K562 (cell line): ENCODE measurements around the gene TACC3. TPM values are rescaled to one million over a fixed set of nuclear protein-coding genes. Genes with fewer than 3 reads are reported as not detected.

Experiments
- ARID1B ChIP-seq: fragments of 450-650 bp; IDR thresholded peaks from 2 replicates; pipeline ENCODE4 v1.6.1; 2016; ENCODE audit warnings: antibody characterized with exemption, mild to moderate bottlenecking, inconsistent platforms
- ARNT ChIP-seq, 2 experiments: fragments of 450-650 bp; IDR thresholded peaks; 2 replicates each; pipeline ENCODE4 v1.6.1; 2016; ENCODE audit warnings: mild to moderate bottlenecking in 1 of 2
- ATF1 ChIP-seq, 2 experiments: fragments of 450-650 bp in 1 of 2; IDR thresholded peaks; 2 replicates each; pipeline ENCODE4 v1.6.1; 2016; ENCODE audit warnings: missing compliant biosample characterization in 1 of 2, missing genetic modification characterization in 1 of 2
- CBFB ChIP-seq: sonication (generic); formaldehyde crosslinking; IDR thresholded peaks from 2 replicates; pipeline ENCODE4 v1.4.0; 2020; ENCODE audit warnings: mild to moderate bottlenecking, missing genetic modification reagents
- CSDE1 ChIP-seq, 2 experiments: fragments of 450-650 bp; IDR thresholded peaks; 2 replicates each; pipeline ENCODE4 v1.6.1; 2016; ENCODE audit warnings: mild to moderate bottlenecking in 1 of 2
- HDAC2 ChIP-seq: fragments of 450-650 bp; IDR thresholded peaks from 2 replicates; pipeline ENCODE4 v1.6.1; 2016; ENCODE audit warnings: mild to moderate bottlenecking
- HMGN3 ChIP-seq: IDR thresholded peaks from 2 replicates; pipeline ENCODE4 v1.6.1; 2011; ENCODE audit warnings: borderline replicate concordance, low read depth, mild to moderate bottlenecking, mixed read lengths, low read length; ENCODE audit not compliant: insufficient read length; ENCODE audit errors: extremely low read depth
- IRF2 ChIP-seq: sonication (generic); formaldehyde crosslinking; IDR thresholded peaks from 2 replicates; pipeline ENCODE4 v1.8.1; 2022; ENCODE audit warnings: mild to moderate bottlenecking, missing genetic modification reagents
- NONO ChIP-seq, 2 experiments: fragments of 200-400 bp in 1 of 2; fragments of 450-650 bp in 1 of 2; formaldehyde crosslinking in 1 of 2; IDR thresholded peaks; 2 replicates each; pipeline ENCODE4 v1.6.1; 2017; ENCODE audit warnings: low read depth in 2 of 2, mild to moderate bottlenecking in 2 of 2, moderate library complexity in 2 of 2, low read length in 1 of 2
- PHF21A ChIP-seq: fragments of 450-650 bp; IDR thresholded peaks from 2 replicates; pipeline ENCODE4 v1.6.1; 2017; ENCODE audit warnings: low read depth, borderline replicate concordance
- RB1 ChIP-seq: fragments of 450-650 bp; IDR thresholded peaks from 2 replicates; pipeline ENCODE4 v1.6.1; 2017; ENCODE audit warnings: low read depth, mild to moderate bottlenecking
- SMARCC2 ChIP-seq: fragments of 450-650 bp; IDR thresholded peaks from 2 replicates; pipeline ENCODE4 v1.6.1; 2017; ENCODE audit warnings: antibody characterized with exemption, moderate library complexity, mild to moderate bottlenecking, low read depth
- SNRNP70 ChIP-seq: fragments of 200-400 bp; formaldehyde crosslinking; optimal IDR thresholded peaks from 2 replicates; pipeline ENCODE3; 2017; ENCODE audit warnings: low read depth, low read length
- SP2 ChIP-seq: IDR thresholded peaks from 2 replicates; pipeline ENCODE4 v1.6.1; 2011; ENCODE audit warnings: mild to moderate bottlenecking, low read depth, low read length, moderate library complexity; ENCODE audit not compliant: poor library complexity, severe bottlenecking; ENCODE audit errors: extremely low read depth
- TAF1 ChIP-seq: IDR thresholded peaks from 2 replicates; pipeline ENCODE4 v1.6.1; 2011; ENCODE audit warnings: mild to moderate bottlenecking, low read length, moderate library complexity; ENCODE audit not compliant: insufficient read depth, control insufficient read depth, severe bottlenecking; ENCODE audit errors: extremely low read depth
- TBL1XR1 ChIP-seq, 2 experiments: IDR thresholded peaks; 2 replicates each; pipeline ENCODE4 v1.6.1; 2012; ENCODE audit warnings: improper control_type of control experiment in 2 of 2, low read length in 2 of 2, mild to moderate bottlenecking in 1 of 2
- THRAP3 ChIP-seq: fragments of 450-650 bp; IDR thresholded peaks from 2 replicates; pipeline ENCODE4 v1.6.1; 2016; ENCODE audit warnings: mild to moderate bottlenecking, inconsistent platforms, borderline replicate concordance
- YY1 ChIP-seq, 3 experiments: IDR thresholded peaks; 2 replicates each; pipeline ENCODE4 v1.6.1; 2011; ENCODE audit warnings: low read length in 2 of 3, mild to moderate bottlenecking in 2 of 3, moderate library complexity in 2 of 3, borderline replicate concordance in 1 of 3, control low read depth in 1 of 3, low read depth in 1 of 3; ENCODE audit not compliant: insufficient read depth in 3 of 3, insufficient replicate concordance in 2 of 3, control insufficient read depth in 1 of 3, insufficient read length in 1 of 3; ENCODE audit errors: extremely low read depth in 1 of 3
- ZFP30 ChIP-seq: fragments of 250-450 bp; sonication (Bioruptor Pico); IDR thresholded peaks from 2 replicates; pipeline ENCODE4 v1.8.0; 2022; ENCODE audit warnings: moderate library complexity, mild to moderate bottlenecking, inconsistent platforms, borderline replicate concordance
- ZNF507 ChIP-seq: conservative IDR thresholded peaks from 2 replicates; pipeline ENCODE4 v1.6.1; 2017; ENCODE audit warnings: missing genetic modification characterization, missing compliant biosample characterization
- polyA plus RNA-seq, 8 experiments: library from polyadenylated mRNA; depleted of rRNA in 4 of 8; stranded (reverse) in 5 of 8; unstranded in 3 of 8; fragments of >200 nt; fragmentation: Nextera tagmentation in 2 of 8; fragmentation: Illumina TruSeq in 1 of 8; extraction: Ambion mirVana in 2 of 8; extraction: Trizol in 1 of 8; gene quantifications; 2 replicates each; pipeline versions ENCODE4 v1.2.1 to v1.2.3, GENCODE V29; 2011 to 2014; ENCODE audit warnings: inconsistent platforms in 1 of 8, missing spikeins in 1 of 8
- total RNA-seq, 7 experiments: library from RNA; depleted of rRNA in 6 of 7; stranded (reverse); fragments of >200 nt in 6 of 7; fragmentation: Illumina TruSeq in 2 of 7; extraction: Trizol in 2 of 7; gene quantifications; 2 replicates each; pipeline versions ENCODE4 v1.2.1 to v1.2.3, GENCODE V29; 2011 to 2021; ENCODE audit warnings: low replicate concordance in 1 of 7
- TF ChIP-seq, protein P1 (sequence below): fragments of 450-650 bp; formaldehyde crosslinking; IDR thresholded peaks from 2 replicates; pipeline ENCODE4 v1.4.0; 2020; ENCODE audit warnings: mild to moderate bottlenecking, moderate library complexity
- TF ChIP-seq, protein P2 (sequence below): sonication (generic); formaldehyde crosslinking; IDR thresholded peaks from 2 replicates; pipeline ENCODE4 v1.8.0; 2022; ENCODE audit warnings: mild to moderate bottlenecking, missing genetic modification reagents

The TACC3 gene
- total and polyA plus RNA-seq, 9 of the 15 experiments (the other 6 are each of a cell fraction or from before 2014, with no cell fraction given) = 1.9 to 122 (median 55.6) TPM

DNA sequence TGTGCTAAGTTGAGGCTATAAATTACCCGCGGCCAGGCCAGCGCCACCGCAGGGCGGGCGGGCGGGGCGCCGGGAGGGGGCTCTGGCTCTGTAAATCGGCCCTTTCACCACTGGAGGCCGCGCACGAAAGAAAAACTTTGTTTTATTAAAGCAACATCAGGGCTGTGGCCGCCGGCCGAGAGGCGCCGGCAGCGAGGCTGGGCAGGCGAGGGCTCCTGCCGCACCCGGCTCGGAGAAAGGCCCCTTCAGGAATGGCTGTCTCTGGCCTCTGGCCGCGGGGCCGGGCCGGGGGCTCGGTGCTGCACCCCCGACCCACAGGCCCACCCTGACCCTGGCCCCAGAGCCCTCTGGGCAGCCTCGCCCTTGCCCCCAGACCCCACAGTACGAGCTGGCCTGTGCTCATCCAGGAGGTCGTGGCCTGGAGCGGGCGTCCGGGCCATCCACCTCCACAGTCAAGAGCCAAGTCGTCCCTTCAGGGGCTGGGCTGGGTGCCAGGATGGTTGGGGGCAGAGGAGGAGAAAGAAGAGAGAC is 42.3 kb downstream of the TACC3 start (continued):
- TF ChIP-seq, protein P1, sequence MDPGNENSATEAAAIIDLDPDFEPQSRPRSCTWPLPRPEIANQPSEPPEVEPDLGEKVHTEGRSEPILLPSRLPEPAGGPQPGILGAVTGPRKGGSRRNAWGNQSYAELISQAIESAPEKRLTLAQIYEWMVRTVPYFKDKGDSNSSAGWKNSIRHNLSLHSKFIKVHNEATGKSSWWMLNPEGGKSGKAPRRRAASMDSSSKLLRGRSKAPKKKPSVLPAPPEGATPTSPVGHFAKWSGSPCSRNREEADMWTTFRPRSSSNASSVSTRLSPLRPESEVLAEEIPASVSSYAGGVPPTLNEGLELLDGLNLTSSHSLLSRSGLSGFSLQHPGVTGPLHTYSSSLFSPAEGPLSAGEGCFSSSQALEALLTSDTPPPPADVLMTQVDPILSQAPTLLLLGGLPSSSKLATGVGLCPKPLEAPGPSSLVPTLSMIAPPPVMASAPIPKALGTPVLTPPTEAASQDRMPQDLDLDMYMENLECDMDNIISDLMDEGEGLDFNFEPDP = no peak
- TF ChIP-seq SNRNP70 (no peak), IRF2 (no peak), TAF1 (no peak), CSDE1 (IDR thresholded peaks at IDR 0.05) (no peak), THRAP3 (no peak), ATF1 (CRISPR knock-in tag; IDR thresholded peaks at IDR 0.05) (no peak), ATF1 (tag; IDR thresholded peaks at IDR 0.05) (no peak), SP2 (no peak), NONO (IDR thresholded peaks at IDR 0.05; ENCODE audit: low read depth in 2 of 2, low read length in 1 of 2) (no peak), TBL1XR1 (IDR thresholded peaks at IDR 0.05; ENCODE audit: low read length in 2 of 2) (no peak), ARNT (IDR thresholded peaks at IDR 0.05) (no peak), ARID1B (no peak), ZNF507 (tag) (no peak), CBFB (CRISPR knock-in tag) (no peak), HMGN3 (no peak), PHF21A (no peak), SMARCC2 (no peak), HDAC2 (no peak), ZFP30 (CRISPR knock-in tag) (no peak), RB1 (no peak), YY1 (IDR thresholded peaks at IDR 0.05; ENCODE audit: borderline replicate concordance in 1 of 3, control insufficient read depth in 1 of 3, extremely low read depth in 1 of 3, insufficient read depth in 3 of 3, insufficient read length in 1 of 3, insufficient replicate concordance in 2 of 3, low read depth in 1 of 3, low read length in 2 of 3) (peak in 1 of 3 experiments; percentile 15)
- TF ChIP-seq, protein P2, sequence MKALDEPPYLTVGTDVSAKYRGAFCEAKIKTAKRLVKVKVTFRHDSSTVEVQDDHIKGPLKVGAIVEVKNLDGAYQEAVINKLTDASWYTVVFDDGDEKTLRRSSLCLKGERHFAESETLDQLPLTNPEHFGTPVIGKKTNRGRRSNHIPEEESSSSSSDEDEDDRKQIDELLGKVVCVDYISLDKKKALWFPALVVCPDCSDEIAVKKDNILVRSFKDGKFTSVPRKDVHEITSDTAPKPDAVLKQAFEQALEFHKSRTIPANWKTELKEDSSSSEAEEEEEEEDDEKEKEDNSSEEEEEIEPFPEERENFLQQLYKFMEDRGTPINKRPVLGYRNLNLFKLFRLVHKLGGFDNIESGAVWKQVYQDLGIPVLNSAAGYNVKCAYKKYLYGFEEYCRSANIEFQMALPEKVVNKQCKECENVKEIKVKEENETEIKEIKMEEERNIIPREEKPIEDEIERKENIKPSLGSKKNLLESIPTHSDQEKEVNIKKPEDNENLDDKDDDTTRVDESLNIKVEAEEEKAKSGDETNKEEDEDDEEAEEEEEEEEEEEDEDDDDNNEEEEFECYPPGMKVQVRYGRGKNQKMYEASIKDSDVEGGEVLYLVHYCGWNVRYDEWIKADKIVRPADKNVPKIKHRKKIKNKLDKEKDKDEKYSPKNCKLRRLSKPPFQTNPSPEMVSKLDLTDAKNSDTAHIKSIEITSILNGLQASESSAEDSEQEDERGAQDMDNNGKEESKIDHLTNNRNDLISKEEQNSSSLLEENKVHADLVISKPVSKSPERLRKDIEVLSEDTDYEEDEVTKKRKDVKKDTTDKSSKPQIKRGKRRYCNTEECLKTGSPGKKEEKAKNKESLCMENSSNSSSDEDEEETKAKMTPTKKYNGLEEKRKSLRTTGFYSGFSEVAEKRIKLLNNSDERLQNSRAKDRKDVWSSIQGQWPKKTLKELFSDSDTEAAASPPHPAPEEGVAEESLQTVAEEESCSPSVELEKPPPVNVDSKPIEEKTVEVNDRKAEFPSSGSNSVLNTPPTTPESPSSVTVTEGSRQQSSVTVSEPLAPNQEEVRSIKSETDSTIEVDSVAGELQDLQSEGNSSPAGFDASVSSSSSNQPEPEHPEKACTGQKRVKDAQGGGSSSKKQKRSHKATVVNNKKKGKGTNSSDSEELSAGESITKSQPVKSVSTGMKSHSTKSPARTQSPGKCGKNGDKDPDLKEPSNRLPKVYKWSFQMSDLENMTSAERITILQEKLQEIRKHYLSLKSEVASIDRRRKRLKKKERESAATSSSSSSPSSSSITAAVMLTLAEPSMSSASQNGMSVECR (CRISPR knock-in tag) = no peak
